GM12801 (cell line): ENCODE results near the gene CA10.

Experiments
- TF ChIP-seq, protein P1 (sequence below): IDR thresholded peaks from one replicate; pipeline ENCODE4 v1.5.1; 2011; ENCODE audit warnings: control low read depth; ENCODE audit not compliant: insufficient read length; ENCODE audit errors: extremely low read depth

CA10 gene

DNA sequence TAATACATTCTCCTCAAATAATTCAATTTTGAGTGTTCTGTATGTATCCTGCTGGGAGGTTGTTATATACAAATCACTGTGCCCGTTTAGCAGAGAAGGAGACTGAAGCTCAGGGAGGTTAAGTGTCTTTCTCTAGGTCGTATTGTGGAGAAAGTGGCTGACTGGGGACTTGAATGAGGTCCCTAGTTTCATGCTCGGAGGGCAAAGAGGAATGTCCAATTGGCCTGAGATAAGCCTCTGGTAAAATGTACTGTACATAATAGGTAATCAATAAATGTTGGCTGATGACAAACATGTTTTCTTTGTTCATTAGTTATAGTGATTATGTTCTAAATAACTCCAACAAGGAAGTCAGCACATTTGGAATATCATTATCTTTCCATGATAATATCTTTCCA lies 455.6 kb downstream of the CA10 start:
- TF ChIP-seq, protein P1, sequence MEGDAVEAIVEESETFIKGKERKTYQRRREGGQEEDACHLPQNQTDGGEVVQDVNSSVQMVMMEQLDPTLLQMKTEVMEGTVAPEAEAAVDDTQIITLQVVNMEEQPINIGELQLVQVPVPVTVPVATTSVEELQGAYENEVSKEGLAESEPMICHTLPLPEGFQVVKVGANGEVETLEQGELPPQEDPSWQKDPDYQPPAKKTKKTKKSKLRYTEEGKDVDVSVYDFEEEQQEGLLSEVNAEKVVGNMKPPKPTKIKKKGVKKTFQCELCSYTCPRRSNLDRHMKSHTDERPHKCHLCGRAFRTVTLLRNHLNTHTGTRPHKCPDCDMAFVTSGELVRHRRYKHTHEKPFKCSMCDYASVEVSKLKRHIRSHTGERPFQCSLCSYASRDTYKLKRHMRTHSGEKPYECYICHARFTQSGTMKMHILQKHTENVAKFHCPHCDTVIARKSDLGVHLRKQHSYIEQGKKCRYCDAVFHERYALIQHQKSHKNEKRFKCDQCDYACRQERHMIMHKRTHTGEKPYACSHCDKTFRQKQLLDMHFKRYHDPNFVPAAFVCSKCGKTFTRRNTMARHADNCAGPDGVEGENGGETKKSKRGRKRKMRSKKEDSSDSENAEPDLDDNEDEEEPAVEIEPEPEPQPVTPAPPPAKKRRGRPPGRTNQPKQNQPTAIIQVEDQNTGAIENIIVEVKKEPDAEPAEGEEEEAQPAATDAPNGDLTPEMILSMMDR: no peak

DNA sequence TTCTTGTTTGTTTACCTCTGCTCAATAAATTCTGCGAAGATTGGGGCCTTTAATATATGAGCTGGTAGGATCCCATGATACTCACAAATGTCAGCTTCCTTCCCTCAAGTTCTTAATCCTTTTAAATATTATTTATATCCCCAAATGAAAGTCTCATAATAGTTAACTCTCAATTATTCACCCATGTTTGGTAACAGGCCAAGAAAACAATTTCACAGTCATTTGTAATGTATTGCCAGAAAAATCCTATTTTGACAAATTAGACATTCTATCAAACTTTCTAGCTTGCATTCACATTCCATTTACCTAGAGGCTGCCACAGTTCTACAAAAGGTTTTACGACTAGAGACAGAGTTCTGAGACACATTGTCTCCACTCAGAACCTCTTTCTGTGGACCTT lies 457.0 kb downstream of the CA10 start:
- TF ChIP-seq, protein P1: no peak

DNA sequence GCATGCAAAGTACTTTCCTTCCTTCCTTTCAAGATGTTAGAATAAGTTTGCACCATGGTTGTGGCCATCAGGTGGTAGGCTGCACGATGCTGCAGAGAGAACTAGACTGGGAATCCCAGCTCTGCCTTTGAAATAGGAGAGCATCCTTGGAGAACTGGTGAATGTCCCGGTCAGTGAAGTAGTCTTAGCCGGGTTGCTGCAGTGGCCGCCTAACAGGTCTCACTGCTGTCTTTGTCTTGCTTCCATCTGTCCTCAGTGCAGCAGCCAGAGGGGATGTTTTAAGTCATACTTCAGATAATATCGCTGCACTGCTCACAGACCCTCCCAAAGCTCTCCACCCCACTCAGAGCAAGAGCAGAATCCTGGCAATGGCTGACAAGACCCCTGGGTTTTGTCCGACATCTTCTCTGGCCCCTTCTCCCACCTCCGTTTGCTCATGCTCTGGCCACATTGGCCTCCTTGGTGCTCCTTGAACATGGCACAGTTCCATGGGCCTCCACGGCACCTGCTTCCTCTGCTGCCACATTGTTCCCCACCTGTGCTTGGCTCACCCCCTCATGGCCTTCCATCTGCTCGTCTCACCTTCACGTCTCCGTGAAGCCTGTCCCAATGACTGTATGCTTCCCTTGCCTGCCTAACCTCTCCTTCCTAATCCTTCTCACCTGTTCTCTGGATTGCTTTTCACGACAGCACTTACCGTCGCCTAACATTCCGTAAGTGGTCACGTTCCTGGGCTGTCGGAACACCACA lies 458.3 kb downstream of the CA10 start:
- TF ChIP-seq, protein P1: no peak

DNA sequence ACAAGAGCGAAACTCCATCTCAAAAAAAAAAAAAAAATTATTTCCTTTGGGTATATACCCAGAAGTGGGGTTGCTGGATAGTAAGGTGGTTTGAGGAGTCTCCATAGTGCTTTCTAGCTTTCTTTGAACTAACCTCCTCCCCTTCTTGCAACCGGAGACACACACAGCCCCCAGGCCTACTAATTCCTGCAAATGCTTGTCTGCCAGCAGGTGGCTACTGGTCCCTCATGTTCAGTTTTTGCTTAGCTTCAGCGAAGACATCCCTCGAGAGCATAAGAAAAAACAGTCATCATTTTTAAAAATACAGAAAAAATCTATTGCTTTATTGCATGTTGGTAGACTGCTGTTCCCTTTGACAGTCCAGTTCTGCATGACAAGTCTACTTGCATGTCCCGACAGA lies 459.2 kb downstream of the CA10 start:
- TF ChIP-seq, protein P1: no peak

DNA sequence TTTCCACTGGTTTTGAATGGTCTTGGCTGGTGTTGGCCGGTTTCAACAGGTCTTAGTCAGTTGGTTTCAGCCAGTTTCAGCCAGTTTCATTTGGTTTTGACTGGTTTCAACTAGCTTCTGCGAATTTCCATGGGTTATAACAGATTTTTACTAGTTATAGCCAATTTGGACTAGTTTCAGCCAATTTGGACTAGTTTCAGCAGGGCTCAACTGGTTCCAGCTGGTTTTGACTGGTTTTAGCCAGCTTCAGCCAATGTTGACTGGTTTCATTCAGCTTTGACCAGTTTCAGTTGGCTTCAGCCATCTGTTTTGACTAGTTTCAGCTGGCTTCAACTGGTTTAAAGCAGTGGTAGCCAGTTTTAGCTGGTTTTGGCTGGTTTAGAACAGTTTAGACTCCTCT lies 465.6 kb downstream of the CA10 start:
- TF ChIP-seq, protein P1: no peak

DNA sequence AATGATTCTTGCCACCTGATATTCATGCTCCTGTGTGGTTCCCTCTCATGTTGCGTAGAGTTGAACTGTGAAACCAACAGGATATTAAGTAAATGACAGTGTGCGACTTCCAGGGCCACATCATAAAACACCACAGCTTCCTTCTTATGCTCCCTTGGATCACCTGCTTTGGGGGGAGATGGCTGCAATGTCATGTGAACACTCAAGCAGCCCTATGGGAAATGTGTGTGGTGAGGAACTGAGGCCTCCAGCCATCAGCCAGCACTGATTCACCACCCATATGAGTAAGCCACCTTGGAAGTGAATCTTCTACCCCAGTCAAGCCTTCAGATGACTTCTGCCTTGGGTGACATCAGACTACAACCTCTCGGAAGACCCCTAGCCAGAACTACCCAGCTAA lies 470.6 kb downstream of the CA10 start:
- TF ChIP-seq, protein P1: no peak

DNA sequence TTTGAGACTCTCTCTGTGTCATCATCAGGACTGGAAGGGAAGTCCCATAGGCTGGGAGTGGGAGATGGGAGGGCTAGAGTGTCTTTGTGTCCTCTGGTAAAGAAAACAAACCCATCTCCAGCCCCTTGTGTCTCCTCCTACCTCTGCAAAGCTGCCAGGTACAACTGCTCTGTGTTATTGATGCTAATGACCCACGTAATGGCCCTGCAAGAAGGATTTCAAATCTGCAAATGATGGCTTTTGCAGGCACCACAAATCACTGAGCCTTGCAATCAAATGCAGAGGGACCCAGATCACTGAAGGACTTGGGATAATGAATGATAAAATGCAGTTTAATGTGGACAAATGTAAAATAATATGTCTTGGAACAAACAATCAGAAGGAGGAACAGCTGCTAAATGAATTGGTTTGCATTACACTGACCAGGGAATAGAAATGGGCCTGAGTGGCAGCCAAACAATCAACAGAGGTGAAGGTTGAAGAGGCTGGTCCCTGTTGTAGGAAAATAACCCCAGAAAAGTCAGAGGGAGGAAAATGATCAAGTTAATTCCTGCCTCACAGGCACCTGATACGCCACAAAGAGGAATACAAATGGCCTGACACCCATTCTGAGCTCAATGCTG lies 473.1 kb downstream of the CA10 start:
- TF ChIP-seq, protein P1: no peak
